ENCODE results near the gene COL11A1.

COL11A1 gene

GRCh38 chr1:102897557-102897956 is 210.8 kb downstream of the COL11A1 start:
- no peak for DNase-seq

DNA sequence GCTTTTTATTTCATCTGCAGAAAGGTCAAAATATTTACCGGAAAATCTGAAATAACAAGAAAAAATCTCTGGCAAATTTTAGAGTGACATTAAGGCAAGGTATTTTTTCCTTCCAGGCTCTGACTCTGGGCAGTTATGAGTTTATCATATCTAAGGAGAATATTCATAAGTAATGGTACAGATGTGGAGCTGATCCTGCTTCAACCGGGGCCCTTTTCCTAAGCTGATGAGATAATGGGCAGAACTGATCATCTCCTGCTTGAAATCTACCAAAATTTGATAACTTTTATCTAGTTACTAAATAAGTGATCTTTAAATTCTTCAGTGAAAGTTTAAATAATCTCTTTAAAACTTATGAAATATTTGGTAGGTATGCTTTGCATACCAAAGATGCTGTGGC is 211.6 kb downstream of the COL11A1 start:
- no peak for DNase-seq

GRCh38 chr1:102896286-102896685 is 212.0 kb downstream of the COL11A1 start:
- DNase-seq = no peak

DNA sequence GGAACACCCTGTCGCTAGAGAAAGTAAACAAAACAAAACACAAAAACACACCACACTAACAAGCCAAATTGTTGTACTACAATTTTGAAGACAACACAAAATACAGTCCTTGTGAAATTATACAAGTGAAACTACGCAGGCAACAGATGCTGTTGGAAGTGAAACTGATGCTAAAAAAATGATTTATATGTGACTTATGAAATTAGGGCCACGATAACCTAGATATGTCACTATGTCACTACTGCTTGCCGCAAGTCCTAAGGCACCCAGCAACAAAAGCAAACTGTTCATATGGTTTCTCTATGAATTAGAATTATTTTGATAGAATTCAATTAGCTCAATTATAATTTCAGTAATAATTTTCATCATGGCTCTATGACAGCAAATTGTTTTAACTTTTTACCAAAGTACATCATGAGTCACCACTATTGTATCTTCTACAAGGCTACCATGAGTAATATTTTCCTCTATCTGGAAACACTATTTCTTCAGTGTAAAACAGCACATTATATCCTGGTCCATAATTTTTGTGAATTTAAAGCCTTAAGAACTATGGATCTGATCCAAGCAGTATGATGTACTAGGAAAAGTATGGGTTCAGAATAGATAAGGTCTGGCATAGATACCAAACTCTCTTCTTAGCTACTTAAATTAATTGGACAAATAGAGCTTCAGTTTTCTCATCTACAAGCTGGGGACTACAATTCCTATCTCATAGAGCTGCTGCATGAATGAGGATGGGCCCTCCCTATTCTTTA is 216.3 kb downstream of the COL11A1 start:
- DNase-seq = no peak

- DNase-seq = no peak
Measured at GRCh38 chr1:102886638-102887037, 221.7 kb downstream of the COL11A1 start.

GRCh38 chr1:102884238-102884637 is 224.1 kb downstream of the COL11A1 start:
- no peak for DNase-seq

- DNase-seq = no peak
Measured at GRCh38 chr1:102879439-102879993, 228.8 kb downstream of the COL11A1 start.

GRCh38 chr1:102875756-102876155 is 232.6 kb downstream of the COL11A1 start:
- DNase-seq = no peak

DNA sequence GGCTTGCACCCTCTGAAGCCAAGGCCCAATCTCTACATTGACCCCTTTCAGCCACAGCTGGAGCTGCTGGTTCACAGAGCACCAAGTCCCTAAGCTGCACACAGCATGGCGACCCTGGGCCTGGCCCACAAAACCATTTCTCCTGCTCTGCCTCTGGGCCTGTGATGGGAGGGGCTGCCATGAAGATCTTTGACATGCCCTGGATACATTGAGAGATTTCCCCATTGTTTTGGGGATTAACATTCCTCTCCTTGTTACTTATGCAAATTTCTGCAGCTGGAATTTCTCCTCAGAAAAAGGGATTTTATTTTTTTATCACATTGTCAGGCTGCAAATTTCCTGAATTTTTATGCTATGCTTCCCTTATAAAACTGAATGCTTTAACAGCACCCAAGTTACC is 235.8 kb downstream of the COL11A1 start:
- DNase-seq = no peak

DNA sequence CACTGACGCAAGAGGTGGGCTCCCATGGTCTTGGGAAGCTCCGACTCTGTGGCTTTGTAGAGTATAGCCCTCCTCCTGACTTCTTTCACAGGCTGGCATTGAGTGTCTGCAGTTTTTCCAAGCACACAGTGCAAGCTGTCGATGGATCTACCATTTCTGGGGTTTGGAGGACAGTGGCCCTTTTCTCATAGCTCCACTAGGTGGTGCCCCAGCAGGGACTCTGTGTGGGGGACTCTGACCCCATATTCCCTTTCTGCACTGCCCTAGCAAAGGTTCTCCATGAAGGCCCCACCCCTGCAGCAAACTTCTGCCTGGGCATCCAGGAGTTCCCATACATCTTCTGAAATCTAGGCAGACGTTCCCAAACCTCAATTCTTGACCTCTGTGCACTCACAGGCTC is 236.2 kb downstream of the COL11A1 start:
- DNase-seq = no peak

DNA sequence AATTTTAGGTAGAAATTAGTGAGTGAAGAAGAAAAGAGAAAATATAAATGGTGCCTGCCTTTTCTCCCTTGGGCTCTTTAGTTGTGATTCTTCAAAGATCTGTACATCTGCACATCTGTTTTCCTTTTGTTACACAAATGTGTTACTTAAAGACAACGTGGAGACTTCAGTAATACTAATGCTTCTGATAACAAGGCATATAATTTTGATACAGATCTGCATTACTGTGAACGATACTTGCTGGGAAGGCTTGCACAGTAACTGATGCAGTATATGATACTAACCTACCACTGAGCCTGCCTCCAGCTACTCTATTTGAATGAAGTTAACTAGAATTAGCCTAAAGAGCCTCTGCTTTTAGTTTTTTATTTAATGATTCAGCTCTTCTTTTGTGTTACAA is 244.6 kb downstream of the COL11A1 start:
- no peak for DNase-seq

DNA sequence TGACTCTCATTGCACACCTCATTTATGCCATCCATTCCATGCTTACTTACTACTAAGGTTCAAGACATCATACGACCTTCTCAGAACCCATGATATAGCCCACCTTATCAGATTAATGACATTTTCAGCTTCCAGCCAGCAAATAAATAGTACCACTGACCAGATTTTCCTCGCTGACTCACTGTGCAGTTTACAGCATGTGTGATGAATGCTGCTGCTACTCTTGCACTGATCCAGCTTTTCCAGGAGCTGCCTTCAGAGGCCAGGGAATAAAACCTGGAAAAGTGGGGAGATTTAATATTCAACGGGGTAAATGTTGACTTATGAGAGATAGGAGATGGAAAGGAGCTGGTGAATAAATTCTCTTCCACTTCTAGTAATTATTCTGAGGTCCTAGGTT is 247.1 kb downstream of the COL11A1 start:
- DNase-seq = no peak

DNA sequence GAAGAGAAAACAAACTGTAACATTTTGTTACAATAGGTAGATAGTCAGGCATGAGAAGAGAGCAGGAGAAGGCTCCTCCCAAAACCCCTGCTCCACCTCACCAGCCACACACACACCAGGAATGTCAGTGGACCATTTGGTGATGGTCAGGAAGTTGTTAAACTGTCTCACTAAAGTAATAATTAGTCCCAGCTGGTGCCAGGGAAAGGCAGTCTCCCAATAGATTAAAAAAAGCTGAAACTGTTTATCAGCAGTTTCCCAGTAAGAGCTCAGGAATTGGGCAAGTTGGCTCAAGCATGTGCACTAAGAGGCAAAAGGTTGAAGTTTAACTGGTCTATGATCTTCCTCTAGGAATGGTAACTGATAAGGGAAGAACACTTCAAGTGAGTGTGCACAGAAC is 249.6 kb downstream of the COL11A1 start:
- no peak for DNase-seq

GRCh38 chr1:102857251-102857650 is 251.1 kb downstream of the COL11A1 start:
- no peak for DNase-seq

DNA sequence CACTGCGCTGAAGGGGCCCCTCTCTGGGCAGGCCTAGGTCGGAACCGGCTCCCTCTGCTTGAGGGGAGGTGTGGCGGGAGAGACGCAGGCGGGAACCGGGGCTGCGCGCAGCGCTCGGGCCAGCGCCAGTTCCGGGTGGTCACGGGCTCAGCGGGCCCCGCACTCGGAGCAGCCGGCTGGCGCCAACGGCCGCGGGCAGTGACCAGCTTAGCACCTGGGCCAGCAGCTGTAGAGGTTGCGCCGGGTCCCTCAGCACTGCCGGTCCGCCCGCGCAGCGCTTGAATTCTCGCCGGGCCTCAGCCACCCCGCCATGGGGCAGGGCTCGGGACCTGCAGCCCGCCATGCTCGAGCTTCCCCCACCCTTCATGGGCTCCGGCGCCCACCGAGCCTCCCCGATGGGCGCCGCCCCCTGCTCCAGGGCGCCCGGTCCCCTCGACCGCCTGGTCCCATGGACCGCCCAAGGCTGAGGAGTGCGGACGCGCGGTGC is 254.6 kb downstream of the COL11A1 start:
- DNase-seq = no peak

- no peak for DNase-seq
Measured at GRCh38 chr1:102853136-102853535, 255.2 kb downstream of the COL11A1 start.

- no peak for DNase-seq
Measured at GRCh38 chr1:102852613-102853012, 255.7 kb downstream of the COL11A1 start.

DNA sequence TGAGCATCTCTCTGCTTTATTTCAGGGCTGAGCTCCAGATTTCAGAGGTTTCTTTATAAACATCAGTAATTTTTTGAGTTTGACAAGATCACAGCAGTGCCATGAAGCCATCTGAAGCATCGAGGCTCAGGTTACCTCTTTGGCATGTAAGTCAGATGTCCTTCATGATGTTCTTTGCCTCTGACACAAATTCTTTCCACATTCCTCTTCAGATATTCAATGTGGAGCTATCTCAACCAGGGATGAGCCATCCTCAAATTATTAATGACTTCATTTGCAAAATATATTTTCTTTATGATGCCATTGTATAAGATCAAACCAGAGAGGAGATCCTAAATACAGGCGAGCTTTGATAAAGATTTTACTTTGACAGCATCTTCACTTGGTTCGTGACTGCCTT is 256.7 kb downstream of the COL11A1 start:
- no peak for DNase-seq

GRCh38 chr1:102842606-102843005 is 265.7 kb downstream of the COL11A1 start:
- DNase-seq = no peak

DNA sequence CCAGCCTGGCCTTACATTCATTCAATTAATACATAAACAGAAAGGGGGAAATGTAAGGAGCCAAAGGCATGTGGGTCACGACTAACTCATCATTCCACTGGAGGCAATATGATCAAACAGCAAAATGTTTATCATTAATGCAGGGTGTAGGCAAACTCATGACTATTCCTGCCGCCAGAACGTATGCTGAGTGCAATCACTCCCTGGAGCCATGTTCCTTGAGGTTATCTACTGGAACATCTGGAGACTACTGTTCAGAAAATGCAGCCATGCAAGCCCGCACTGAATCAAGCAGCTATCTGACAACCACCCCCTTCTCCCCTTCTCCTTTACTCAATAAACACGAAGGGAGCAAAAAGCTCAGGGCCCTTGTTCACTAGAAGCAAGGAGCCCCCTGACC is 267.6 kb downstream of the COL11A1 start:
- no peak for DNase-seq

DNA sequence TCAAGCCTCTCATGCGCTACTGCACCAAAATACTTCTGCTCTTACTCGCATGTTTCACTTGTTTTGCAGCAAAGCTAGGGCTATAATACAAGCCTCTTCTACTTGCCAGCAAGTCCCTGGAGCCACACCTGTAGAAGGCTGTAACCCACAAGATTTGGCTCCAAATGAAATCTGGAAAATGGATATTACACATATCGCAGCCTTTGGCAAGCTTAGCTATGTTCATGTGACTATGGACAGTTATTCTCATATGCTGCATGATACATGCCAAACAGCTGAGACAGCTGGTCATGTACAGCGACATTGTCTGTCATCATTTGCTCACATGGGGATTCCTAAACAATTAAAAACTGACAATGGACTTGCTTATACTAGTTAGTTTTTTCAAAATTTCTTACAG is 270.3 kb downstream of the COL11A1 start:
- DNase-seq = no peak

- DNase-seq = no peak
Measured at GRCh38 chr1:102837551-102837950, 270.8 kb downstream of the COL11A1 start.

GRCh38 chr1:102836991-102837390 is 271.3 kb downstream of the COL11A1 start:
- DNase-seq = no peak

- DNase-seq = no peak
Measured at GRCh38 chr1:102834688-102835320, 273.5 kb downstream of the COL11A1 start.

Data from activated naive CD4-positive, alpha-beta T cell treated with Interleukin-2 at 50 U/mL for 16 hours (primary cell).